Thymus (tissue), 11 donors: ENCODE measurements around the gene SLC16A12. TPM values are rescaled to one million over a fixed set of nuclear protein-coding genes. Genes with fewer than 3 reads are reported as not detected.

Source experiments
- DNase-seq, 9 donors: peaks; one replicate each; pipeline ENCODE4 v3.0.0-alpha.2; 2013; ENCODE audit warnings: low spot score in 9 of 9, low read depth in 6 of 9, missing footprints in 1 of 9
- H3K27ac ChIP-seq, 2 donors: one replicate each; pipeline ENCODE4 v1.5.1; 2013; ENCODE audit warnings: control low read depth in 1 of 2, low read depth in 1 of 2, low read length in 1 of 2, mild to moderate bottlenecking in 1 of 2, moderate library complexity in 1 of 2
- H3K27me3 ChIP-seq, 2 donors: one replicate each; pipeline ENCODE4 v1.5.1; 2013; ENCODE audit warnings: low read length in 1 of 2; ENCODE audit not compliant: control insufficient read depth in 2 of 2, insufficient read depth in 1 of 2
- H3K36me3 ChIP-seq, 2 donors: one replicate each; pipeline ENCODE4 v1.5.1; 2013; ENCODE audit warnings: low read length in 1 of 2, mild to moderate bottlenecking in 1 of 2, moderate library complexity in 1 of 2; ENCODE audit not compliant: control insufficient read depth in 2 of 2, insufficient read depth in 2 of 2
- H3K4me1 ChIP-seq, 2 donors: one replicate each; pipeline ENCODE4 v1.5.1; 2013; ENCODE audit warnings: low read length in 2 of 2; ENCODE audit not compliant: control insufficient read depth in 2 of 2, insufficient read depth in 2 of 2
- H3K4me3 ChIP-seq, 2 donors: one replicate each; pipeline ENCODE4 v1.5.1; 2013; ENCODE audit warnings: low read length in 2 of 2, control low read depth in 1 of 2, mild to moderate bottlenecking in 1 of 2
- H3K9me3 ChIP-seq, 2 donors: one replicate each; pipeline ENCODE4 v1.5.1; 2013; ENCODE audit warnings: low read length in 1 of 2, mild to moderate bottlenecking in 1 of 2; ENCODE audit not compliant: control insufficient read depth in 2 of 2, insufficient read depth in 1 of 2
- WGBS: extraction: QIAGEN DNeasy Blood & Tissue Kit; methylation state at CpG from one replicate; pipeline ENCODE4 v1.1.7; 2013; 5-methylcytosine and 5-hydroxymethylcytosine counted together
- polyA plus RNA-seq: library from polyadenylated mRNA; stranded (reverse); fragments of 200-250 nt; gene quantifications from one replicate; pipeline ENCODE4 v1.2.3, GENCODE V29; 2013
- total RNA-seq: library from RNA; stranded (reverse); fragments of 120-200 nt; gene quantifications from one replicate; pipeline ENCODE4 v1.2.4, GENCODE V29; 2013
- donor health status: healthy.

SLC16A12 gene
- total and polyA plus RNA-seq, 2 donors: 0.24 to 1.5 TPM

DNA sequence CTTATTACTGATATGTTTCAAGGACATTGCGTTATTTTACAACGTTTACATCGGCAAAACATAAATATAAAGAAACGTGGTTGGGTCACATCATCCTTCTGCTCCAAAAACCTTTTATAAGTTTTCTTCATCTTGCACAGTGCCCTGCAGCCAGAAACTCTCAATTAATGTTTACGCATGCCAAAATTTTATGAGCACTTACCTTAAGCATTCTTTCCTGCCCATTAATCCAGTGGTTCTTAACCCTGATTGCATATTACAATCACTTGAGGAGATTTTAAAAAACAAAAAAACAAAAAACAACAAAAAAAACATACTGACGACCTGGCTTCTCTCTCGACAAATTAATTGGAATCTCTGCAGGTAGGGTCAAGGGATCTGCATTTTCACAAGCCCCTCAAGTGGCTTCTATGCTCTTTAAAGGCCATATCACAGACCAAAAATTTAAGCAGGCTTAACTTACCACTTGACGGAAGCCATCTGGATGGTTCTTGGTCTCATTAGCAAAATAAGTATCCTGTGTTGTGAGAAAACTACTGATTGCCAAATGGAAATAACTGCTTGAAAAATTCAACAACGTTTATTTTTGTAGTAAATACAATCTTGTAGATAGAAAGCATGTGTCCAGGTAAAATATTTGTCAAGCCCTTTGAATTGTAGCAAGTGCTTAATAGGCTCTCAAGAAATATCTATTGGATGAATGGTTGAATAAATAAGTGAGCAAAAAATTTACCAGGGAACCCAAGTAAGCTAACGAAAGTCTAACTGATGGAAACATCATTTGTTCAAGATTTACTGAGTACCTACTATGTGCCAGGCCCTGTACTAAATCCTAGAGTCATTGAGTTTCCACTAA, 30.9 kb upstream of the SLC16A12 start:
- no peaks in the 10 kb centered on the region for H3K4me1 ChIP-seq
- H3K9me3 ChIP-seq: no peaks in the 10 kb centered on the region
- no peak for DNase-seq
- H3K36me3 ChIP-seq: no peaks in the 10 kb centered on the region
- no peak overlapping the region for H3K4me3 ChIP-seq
- no peaks in the 10 kb centered on the region for H3K27me3 ChIP-seq
- no peak overlapping the region for H3K27ac ChIP-seq
- 92% methylated on average over 10 of the region's 10 CpGs for whole genome bisulfite sequencing

DNA sequence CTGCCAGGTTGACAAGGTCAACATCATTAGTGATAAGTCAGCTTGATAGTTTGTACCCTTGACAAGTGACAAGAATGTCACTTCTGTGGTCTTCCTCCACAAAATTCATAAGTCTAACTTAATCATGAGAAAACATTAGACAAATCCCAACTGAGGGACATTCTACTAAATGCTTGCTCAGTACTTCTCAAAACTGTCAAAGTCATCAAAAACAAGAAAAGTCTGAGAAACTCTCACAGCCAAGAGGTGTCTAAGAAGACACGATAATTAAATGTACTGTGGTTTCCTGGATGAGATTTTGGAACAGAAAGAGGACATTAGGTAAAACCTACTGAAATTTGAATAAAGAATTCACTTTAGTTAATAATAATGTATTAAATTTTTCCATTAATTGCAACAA, 29.8 kb upstream of the SLC16A12 start:
- Histone ChIP-seq H3K4me1 (no peaks in the 10 kb centered on the region), H3K9me3 (no peaks in the 10 kb centered on the region), H3K4me3 (no peak overlapping the region), H3K27ac (no peak overlapping the region), H3K36me3 (no peaks in the 10 kb centered on the region), H3K27me3 (no peaks in the 10 kb centered on the region)
- DNase-seq: no peak
- WGBS: 30% methylated on average over 1 of the region's 1 CpG

DNA sequence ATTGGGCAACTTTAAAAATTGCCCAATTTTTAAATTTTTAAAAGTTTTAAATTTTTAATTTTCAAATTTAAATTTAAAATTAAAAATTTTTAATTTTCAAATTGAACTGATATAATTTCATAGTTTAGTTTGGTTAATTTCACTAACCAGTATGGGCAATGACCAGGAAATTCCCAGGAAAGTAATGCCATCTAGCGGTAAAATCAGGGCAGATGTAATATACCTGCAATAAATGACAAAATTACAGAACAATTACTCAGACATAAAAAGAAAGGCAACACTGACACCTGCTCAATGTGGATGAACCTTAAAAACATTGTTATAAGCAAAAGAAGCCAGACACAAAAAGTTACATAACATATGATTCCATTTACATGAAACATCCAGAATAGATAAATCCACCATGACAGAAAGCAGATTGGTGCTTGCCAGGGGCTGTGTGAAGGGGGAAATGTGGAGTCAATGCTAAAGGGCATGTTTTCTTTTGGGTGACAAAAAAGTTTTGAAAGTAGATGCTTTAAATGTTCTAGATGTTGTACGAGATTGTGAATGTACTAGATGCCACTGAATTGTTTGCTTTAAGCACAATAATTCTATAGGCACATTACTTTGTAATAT, 28.6 kb upstream of the SLC16A12 start:
- 39% methylated on average over 2 of the region's 2 CpGs for WGBS
- Histone ChIP-seq H3K36me3 (no peaks in the 10 kb centered on the region), H3K27me3 (no peaks in the 10 kb centered on the region), H3K4me3 (no peak overlapping the region), H3K4me1 (no peaks in the 10 kb centered on the region), H3K9me3 (no peaks in the 10 kb centered on the region), H3K27ac (no peak overlapping the region)
- peak; percentile 3 to 69 (median 32) for DNase-seq

DNA sequence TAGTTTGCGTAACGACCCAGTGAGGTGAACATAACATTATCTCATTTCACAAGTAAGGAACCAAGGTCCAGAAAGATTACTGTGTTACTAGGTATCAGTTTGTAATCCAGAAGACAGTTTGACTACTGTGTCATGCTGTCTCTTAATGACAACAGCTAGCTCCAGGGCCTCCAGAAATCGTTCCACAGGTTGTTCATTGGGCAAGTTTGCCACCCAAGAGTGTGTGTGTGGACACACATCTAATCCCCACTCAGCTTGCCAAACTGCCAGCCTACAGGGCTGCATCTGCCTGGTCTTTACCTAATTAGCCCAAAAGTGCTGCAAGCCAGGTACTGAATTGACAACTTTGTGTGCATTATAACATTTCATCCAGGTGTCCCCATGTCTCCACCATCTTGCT, 27.9 kb upstream of the SLC16A12 start:
- Histone ChIP-seq H3K36me3 (no peaks in the 10 kb centered on the region), H3K27ac (no peak overlapping the region), H3K4me3 (no peak overlapping the region), H3K4me1 (no peaks in the 10 kb centered on the region), H3K27me3 (no peaks in the 10 kb centered on the region), H3K9me3 (no peaks in the 10 kb centered on the region)
- 98% methylated on average over 3 of the region's 3 CpGs for WGBS
- DNase-seq: no peak

DNA sequence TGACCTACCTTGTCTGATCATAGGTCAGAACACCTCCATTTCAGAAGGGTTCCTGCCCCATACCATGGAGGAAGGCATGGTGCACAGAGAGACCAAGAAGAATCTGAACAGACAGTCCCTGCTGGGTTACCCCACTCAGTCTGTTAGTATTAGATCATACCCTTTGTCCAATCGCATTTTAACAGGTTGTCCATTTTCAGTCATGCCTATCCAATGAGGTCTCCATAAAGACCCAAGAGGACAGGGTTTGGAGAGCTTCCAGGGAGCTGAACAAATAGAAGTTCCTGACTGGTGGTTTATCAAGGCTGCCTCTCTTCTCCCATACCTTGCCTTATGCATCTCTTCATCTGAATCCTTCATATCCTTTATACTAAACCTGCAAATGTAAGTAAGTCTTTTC, 21.2 kb upstream of the SLC16A12 start:
- Histone ChIP-seq H3K36me3 (no peaks in the 10 kb centered on the region), H3K9me3 (no peaks in the 10 kb centered on the region), H3K4me3 (no peak overlapping the region), H3K27me3 (no peaks in the 10 kb centered on the region), H3K4me1 (no peaks in the 10 kb centered on the region), H3K27ac (no peak overlapping the region)
- DNase-seq: no peak
- 93% methylated on average over 1 of the region's 1 CpG for WGBS

DNA sequence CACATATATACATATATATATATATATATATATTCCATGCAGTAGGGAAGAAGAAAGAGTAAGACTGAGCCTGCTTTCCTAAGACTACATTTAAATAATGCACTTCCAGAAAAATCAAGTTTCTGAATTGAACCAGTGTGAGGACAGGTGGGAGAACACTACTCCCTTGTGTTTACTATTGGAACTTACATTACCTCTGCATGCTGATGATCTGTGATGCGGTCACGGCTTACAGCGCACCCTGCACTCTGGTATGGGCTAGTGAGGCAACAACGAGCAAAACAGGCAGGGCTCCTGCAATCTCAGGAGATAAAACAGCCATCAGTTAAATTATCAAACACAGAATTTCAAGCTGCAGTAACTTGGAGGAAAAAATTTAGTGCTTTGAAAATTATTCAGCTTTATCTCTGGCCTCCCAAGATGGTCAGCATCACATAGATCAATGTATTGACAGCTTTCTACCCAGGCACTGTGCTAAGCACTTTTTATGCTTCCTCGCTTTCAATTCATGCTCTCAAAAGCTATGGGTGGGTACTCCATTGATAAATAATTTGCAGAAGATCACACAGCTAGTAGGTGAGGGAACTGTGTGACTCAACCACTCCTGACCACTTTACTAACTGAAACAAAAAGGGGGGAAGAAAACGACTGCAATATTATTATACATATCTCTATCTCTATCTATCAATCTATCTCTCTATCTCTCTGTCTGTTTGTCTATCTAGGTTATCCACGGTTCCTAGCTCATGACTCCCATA, 20.5 kb upstream of the SLC16A12 start:
- H3K9me3 ChIP-seq: no peaks in the 10 kb centered on the region
- H3K36me3 ChIP-seq: no peaks in the 10 kb centered on the region
- H3K27ac ChIP-seq: no peak overlapping the region
- 93% methylated on average over 7 of the region's 7 CpGs for WGBS
- H3K4me1 ChIP-seq: no peaks in the 10 kb centered on the region
- DNase-seq: no peak
- no peaks in the 10 kb centered on the region for H3K27me3 ChIP-seq
- no peak overlapping the region for H3K4me3 ChIP-seq

DNA sequence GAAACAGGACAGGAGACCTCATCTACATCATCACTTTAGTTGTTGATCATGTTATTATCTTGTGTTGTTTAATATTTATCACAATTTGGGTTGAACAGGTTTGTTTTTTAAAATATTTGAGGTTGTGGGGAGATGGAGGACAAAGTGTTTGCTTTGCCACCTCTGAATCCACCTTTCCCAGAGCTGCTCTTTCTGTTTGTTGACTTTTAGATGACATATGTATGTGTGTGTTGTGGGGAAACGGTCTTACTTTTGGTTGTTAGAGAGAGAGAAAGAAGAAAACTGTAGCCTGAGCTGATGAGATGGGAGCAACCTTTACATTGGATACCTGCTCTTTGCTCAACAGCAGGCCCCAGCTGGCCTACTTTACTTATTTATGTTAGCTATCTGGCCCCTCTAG, 19.0 kb upstream of the SLC16A12 start:
- H3K4me3 ChIP-seq: no peak overlapping the region
- 81% methylated on average over 1 of the region's 1 CpG for WGBS
- no peaks in the 10 kb centered on the region for H3K27me3 ChIP-seq
- no peaks in the 10 kb centered on the region for H3K9me3 ChIP-seq
- H3K4me1 ChIP-seq: no peaks in the 10 kb centered on the region
- DNase-seq: no peak
- H3K36me3 ChIP-seq: no peaks in the 10 kb centered on the region
- no peak overlapping the region for H3K27ac ChIP-seq

DNA sequence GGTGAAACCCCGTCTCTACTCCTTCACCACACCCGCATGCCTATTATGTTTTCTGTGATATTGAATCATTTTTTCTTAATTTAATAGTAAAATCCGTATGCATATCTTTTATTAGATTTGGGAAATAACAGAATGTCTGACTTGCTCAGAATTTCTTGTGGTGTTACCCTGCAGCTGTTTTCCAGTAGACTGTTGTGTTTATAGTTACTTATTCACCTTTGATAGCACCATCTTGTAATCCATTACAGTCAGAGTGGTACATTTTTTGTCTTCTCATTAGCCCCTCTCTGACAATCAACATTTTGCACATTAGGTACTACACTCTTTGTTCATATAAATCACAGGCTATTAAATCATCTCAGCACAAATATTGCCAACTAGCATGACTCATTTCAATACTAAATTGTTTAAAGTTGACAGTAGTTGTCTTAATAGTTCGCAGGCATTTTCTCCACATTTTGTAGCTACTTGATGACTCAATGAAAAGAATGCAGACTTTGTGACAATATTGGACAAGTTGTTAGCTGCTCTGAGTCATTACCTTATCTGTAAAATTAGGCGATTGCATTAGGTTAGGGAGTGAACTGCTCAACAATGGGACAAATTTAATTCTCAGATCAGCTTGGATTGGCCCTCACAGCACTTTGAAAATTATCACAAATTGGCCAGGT, 17.8 kb upstream of the SLC16A12 start:
- Histone ChIP-seq H3K4me3 (no peak overlapping the region), H3K9me3 (no peaks in the 10 kb centered on the region), H3K27me3 (no peaks in the 10 kb centered on the region), H3K27ac (no peak overlapping the region), H3K36me3 (no peaks in the 10 kb centered on the region), H3K4me1 (no peaks in the 10 kb centered on the region)
- no peak for DNase-seq
- WGBS: 93% methylated on average over 5 of the region's 5 CpGs

DNA sequence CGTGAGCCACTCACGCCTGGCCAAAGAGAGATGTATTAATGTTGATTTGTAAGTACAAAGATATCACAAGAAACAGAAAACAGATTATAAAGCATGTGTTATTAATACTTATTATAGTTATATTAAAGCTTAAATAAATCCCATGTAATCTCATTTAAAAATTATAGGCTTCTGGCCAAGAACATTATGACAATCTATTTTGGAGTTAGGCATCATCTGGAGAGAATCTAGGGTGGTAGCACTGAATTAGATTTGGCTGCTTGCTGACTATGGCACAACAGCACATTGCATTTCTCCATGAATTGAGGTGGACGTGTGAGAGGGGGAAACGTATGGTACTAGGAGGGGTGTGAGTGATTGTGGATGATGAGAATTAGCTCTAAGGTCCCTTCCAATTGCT, 16.8 kb upstream of the SLC16A12 start:
- Histone ChIP-seq H3K27me3 (no peaks in the 10 kb centered on the region), H3K4me1 (no peaks in the 10 kb centered on the region), H3K27ac (no peak overlapping the region), H3K4me3 (no peak overlapping the region), H3K36me3 (no peaks in the 10 kb centered on the region), H3K9me3 (no peaks in the 10 kb centered on the region)
- DNase-seq: no peak
- 97% methylated on average over 4 of the region's 4 CpGs for WGBS
